ENCODE results near the gene TMCO5A.

GRCh38 chr15:37933666-37934065, 774 bp upstream of the TMCO5A start:
- TF ChIP-seq, protein P1, sequence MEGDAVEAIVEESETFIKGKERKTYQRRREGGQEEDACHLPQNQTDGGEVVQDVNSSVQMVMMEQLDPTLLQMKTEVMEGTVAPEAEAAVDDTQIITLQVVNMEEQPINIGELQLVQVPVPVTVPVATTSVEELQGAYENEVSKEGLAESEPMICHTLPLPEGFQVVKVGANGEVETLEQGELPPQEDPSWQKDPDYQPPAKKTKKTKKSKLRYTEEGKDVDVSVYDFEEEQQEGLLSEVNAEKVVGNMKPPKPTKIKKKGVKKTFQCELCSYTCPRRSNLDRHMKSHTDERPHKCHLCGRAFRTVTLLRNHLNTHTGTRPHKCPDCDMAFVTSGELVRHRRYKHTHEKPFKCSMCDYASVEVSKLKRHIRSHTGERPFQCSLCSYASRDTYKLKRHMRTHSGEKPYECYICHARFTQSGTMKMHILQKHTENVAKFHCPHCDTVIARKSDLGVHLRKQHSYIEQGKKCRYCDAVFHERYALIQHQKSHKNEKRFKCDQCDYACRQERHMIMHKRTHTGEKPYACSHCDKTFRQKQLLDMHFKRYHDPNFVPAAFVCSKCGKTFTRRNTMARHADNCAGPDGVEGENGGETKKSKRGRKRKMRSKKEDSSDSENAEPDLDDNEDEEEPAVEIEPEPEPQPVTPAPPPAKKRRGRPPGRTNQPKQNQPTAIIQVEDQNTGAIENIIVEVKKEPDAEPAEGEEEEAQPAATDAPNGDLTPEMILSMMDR (IDR thresholded peaks at IDR 0.05), result no peak
- no peak for TF ChIP-seq EZH2 (IDR thresholded peaks at IDR 0.05; ENCODE audit: borderline replicate concordance, insufficient read depth, low read depth, low read length, poor library complexity, severe bottlenecking)

All from B cell (primary cell).